H9 (cell line): ENCODE measurements around the gene TRAPPC2L. TPM values are rescaled to one million over a fixed set of nuclear protein-coding genes. Genes with fewer than 3 reads are reported as not detected.
"Not testable (repeated sequence)": the region's sequence is repeated elsewhere in the genome, so short reads cannot be mapped to it uniquely, and the experiment has no call there.

Experiments
- DNase-seq: peaks from one replicate; pipeline ENCODE4 v3.0.0-alpha.2; 2017
- H2AFZ ChIP-seq: one replicate; pipeline ENCODE4 v1.6.1; 2013; ENCODE audit warnings: mild to moderate bottlenecking, low read length, control low read depth, moderate library complexity
- H2AK5ac ChIP-seq: 2 replicates; pipeline ENCODE4 v1.6.1; 2013; ENCODE audit warnings: low read length, control low read depth, mixed read lengths; ENCODE audit not compliant: insufficient read length
- H2BK120ac ChIP-seq: one replicate; pipeline ENCODE4 v1.6.1; 2013; ENCODE audit warnings: low read depth, mild to moderate bottlenecking, low read length, control low read depth, inconsistent platforms; ENCODE audit not compliant: poor library complexity, severe bottlenecking
- H2BK12ac ChIP-seq: 2 replicates; pipeline ENCODE4 v1.6.1; 2013; ENCODE audit warnings: low read length, control low read depth, mixed read lengths, low read depth; ENCODE audit not compliant: insufficient read length
- H2BK15ac ChIP-seq: 2 replicates; pipeline ENCODE4 v1.6.1; 2013; ENCODE audit warnings: low read depth, low read length, control low read depth
- H2BK20ac ChIP-seq: one replicate; pipeline ENCODE4 v1.6.1; 2013; ENCODE audit warnings: low read depth, mild to moderate bottlenecking, low read length, control low read depth, inconsistent platforms; ENCODE audit not compliant: poor library complexity, severe bottlenecking
- H2BK5ac ChIP-seq: 2 replicates; pipeline ENCODE4 v1.6.1; 2013; ENCODE audit warnings: low read length, control low read depth, mixed read lengths; ENCODE audit not compliant: insufficient read length
- H3K14ac ChIP-seq: 2 replicates; pipeline ENCODE4 v1.6.1; 2013; ENCODE audit warnings: low read length, control low read depth; ENCODE audit not compliant: insufficient read depth
- H3K18ac ChIP-seq: 2 replicates; pipeline ENCODE4 v1.6.1; 2013; ENCODE audit warnings: low read depth, mild to moderate bottlenecking, mixed read lengths, low read length, control low read depth; ENCODE audit not compliant: insufficient read length
- H3K23ac ChIP-seq: 2 replicates; pipeline ENCODE4 v1.6.1; 2013; ENCODE audit warnings: low read length, control low read depth, mixed read lengths, low read depth; ENCODE audit not compliant: insufficient read length
- H3K23me2 ChIP-seq: 2 replicates; pipeline ENCODE4 v1.6.1; 2013; ENCODE audit warnings: low read depth, mild to moderate bottlenecking, mixed read lengths, low read length, control low read depth; ENCODE audit not compliant: insufficient read length, poor library complexity, severe bottlenecking
- H3K27ac ChIP-seq: 2 replicates; pipeline ENCODE4 v1.5.1; 2013; ENCODE audit warnings: low read length, control low read depth, mixed read lengths, low read depth; ENCODE audit not compliant: insufficient read length
- H3K27me3 ChIP-seq: 2 replicates; pipeline ENCODE4 v1.6.1; 2013; ENCODE audit warnings: low read length, control low read depth, inconsistent platforms; ENCODE audit not compliant: insufficient read depth
- H3K4ac ChIP-seq: 2 replicates; pipeline ENCODE4 v1.6.1; 2013; ENCODE audit warnings: low read depth, mild to moderate bottlenecking, control low read depth, inconsistent platforms, low read length, moderate library complexity
- H3K4me1 ChIP-seq: 2 replicates; pipeline ENCODE4 v1.6.1; 2013; ENCODE audit warnings: low read length, control low read depth, inconsistent platforms; ENCODE audit not compliant: insufficient read depth
- H3K4me2 ChIP-seq: 2 replicates; pipeline ENCODE4 v1.6.1; 2013; ENCODE audit warnings: low read length, control low read depth, mixed read lengths; ENCODE audit not compliant: insufficient read length, insufficient read depth
- H3K56ac ChIP-seq: 2 replicates; pipeline ENCODE4 v1.6.1; 2013; ENCODE audit warnings: low read depth, mild to moderate bottlenecking, mixed read lengths, low read length, control low read depth; ENCODE audit not compliant: insufficient read length
- H3K79me1 ChIP-seq: 2 replicates; pipeline ENCODE4 v1.6.1; 2013; ENCODE audit warnings: low read depth, mild to moderate bottlenecking, moderate library complexity, low read length, control low read depth, inconsistent platforms; ENCODE audit not compliant: insufficient read depth, poor library complexity, severe bottlenecking
- H3K79me2 ChIP-seq: 2 replicates; pipeline ENCODE4 v1.6.1; 2013; ENCODE audit warnings: low read length, control low read depth, inconsistent platforms; ENCODE audit not compliant: insufficient read depth
- H3K9ac ChIP-seq: 2 replicates; pipeline ENCODE4 v1.6.1; 2013; ENCODE audit warnings: low read length, control low read depth, mixed read lengths; ENCODE audit not compliant: insufficient read length; ENCODE audit errors: extremely low read depth
- H3K9me3 ChIP-seq: one replicate; pipeline ENCODE4 v1.6.1; 2013; ENCODE audit warnings: low read depth, low read length, inconsistent platforms; ENCODE audit not compliant: control insufficient read depth
- H3T11ph ChIP-seq: one replicate; pipeline ENCODE4 v1.6.1; 2013; ENCODE audit warnings: mild to moderate bottlenecking, low read length, control low read depth, inconsistent platforms
- H4K20me1 ChIP-seq: one replicate; pipeline ENCODE4 v1.6.1; 2013; ENCODE audit not compliant: control insufficient read depth, insufficient read length, insufficient read depth
- H4K5ac ChIP-seq: 2 replicates; pipeline ENCODE4 v1.6.1; 2013; ENCODE audit warnings: low read depth, mild to moderate bottlenecking, mixed read lengths, low read length, control low read depth; ENCODE audit not compliant: insufficient read length
- H4K8ac ChIP-seq: replicated peaks from 2 replicates; pipeline ENCODE4 v1.6.1; 2013; ENCODE audit warnings: low read length, control low read depth, mixed read lengths, low read depth; ENCODE audit not compliant: insufficient read length
- H4K91ac ChIP-seq: 2 replicates; pipeline ENCODE4 v1.6.1; 2013; ENCODE audit warnings: low read depth, mild to moderate bottlenecking, moderate library complexity, mixed read lengths, low read length, control low read depth; ENCODE audit not compliant: insufficient read length
- H3K27ac Mint-ChIP-seq, 3 experiments: 2 replicates in 2 of 3; 3 replicates in 1 of 3; pipeline ENCODE4 v1.8.0; 2020 to 2021; ENCODE audit warnings: mixed read lengths in 3 of 3, mild to moderate bottlenecking in 1 of 3, moderate library complexity in 1 of 3
- H3K27me3 Mint-ChIP-seq: 2 replicates; pipeline ENCODE4 v1.8.0; 2021; ENCODE audit warnings: low read depth, mild to moderate bottlenecking, moderate library complexity, mixed read lengths
- H3K36me3 Mint-ChIP-seq, 3 experiments: 2 replicates in 2 of 3; 3 replicates in 1 of 3; pipeline ENCODE4 v1.8.0; 2020 to 2021; ENCODE audit warnings: low read depth in 3 of 3, mixed read lengths in 3 of 3; ENCODE audit not compliant: insufficient read depth in 1 of 3
- H3K4me1 Mint-ChIP-seq, 2 experiments: 2 replicates each; pipeline ENCODE4 v1.8.0; 2020; ENCODE audit warnings: mixed read lengths in 2 of 2
- H3K4me3 Mint-ChIP-seq, 2 experiments: 2 replicates in 1 of 2; 3 replicates in 1 of 2; pipeline ENCODE4 v1.8.0; 2020 to 2021; ENCODE audit warnings: mild to moderate bottlenecking in 2 of 2, mixed read lengths in 2 of 2, moderate library complexity in 1 of 2
- H3K9me3 Mint-ChIP-seq, 2 experiments: 2 replicates in 1 of 2; 3 replicates in 1 of 2; pipeline ENCODE4 v1.8.0; 2020; ENCODE audit warnings: mild to moderate bottlenecking in 2 of 2, mixed read lengths in 2 of 2, moderate library complexity in 1 of 2
- CTCF ChIP-seq: fragments of 200-600 bp; sonication (generic); conservative IDR thresholded peaks from 3 replicates; pipeline ENCODE4 v1.8.0; 2021; ENCODE audit warnings: antibody characterized with exemption, mild to moderate bottlenecking
- WGBS: extraction: QIAGEN DNeasy Blood & Tissue Kit; methylation state at CpG from one replicate; pipeline ENCODE4 v1.1.7; 2013; ENCODE audit warnings: missing lambda C conversion rate, low lambda C conversion rate, mixed read lengths; ENCODE audit not compliant: insufficient read length; ENCODE audit errors: extremely low coverage; 5-methylcytosine and 5-hydroxymethylcytosine counted together
- total RNA-seq: library from RNA; stranded (reverse); gene quantifications from 2 replicates; pipeline ENCODE4 v1.2.1, GENCODE V29; 2021

TRAPPC2L gene
- total RNA-seq, 1 experiment from 2014 or later, result 90.3 TPM

GRCh38 chr16:88893127-88893968, 36.4 kb downstream of the TRAPPC2L start:
- Histone ChIP-seq H3K14ac (no peak overlapping the region), H4K20me1 (no peaks in the 10 kb centered on the region), H3K4me1 (no peaks in the 10 kb centered on the region), H4K5ac (no peak overlapping the region), H2AK5ac (no peak overlapping the region), H2BK12ac (no peak overlapping the region), H3K56ac (no peak overlapping the region), H3K4ac (no peak overlapping the region), H2BK15ac (no peak overlapping the region), H3K9me3 (no peaks in the 10 kb centered on the region), H3K79me1 (no peaks in the 10 kb centered on the region), H3K23me2 (no peaks in the 10 kb centered on the region), H3K23ac (no peak overlapping the region), H3K79me2 (no peaks in the 10 kb centered on the region), H3K18ac (no peak overlapping the region), H3K4me2 (no peak overlapping the region), H2BK120ac (no peak overlapping the region), H4K8ac (no peak overlapping the region), H4K91ac (no peak overlapping the region), H3K27ac (no peak overlapping the region), H3T11ph (no peak overlapping the region), H3K9ac (no peak overlapping the region), H2BK5ac (no peak overlapping the region), H3K27me3 (no peaks in the 10 kb centered on the region), H2AFZ (no peak overlapping the region), H2BK20ac (no peak overlapping the region)
- Mint-ChIP-seq H3K4me3 (no peak overlapping the region), H3K27me3 (peaks cover 7% of the 10 kb centered on the region), H3K4me1 (no peaks in the 10 kb centered on the region), H3K9me3 (peaks cover 0 to 8% of the 10 kb centered on the region in 2 experiments; a peak in 4 of 5 replicates), H3K36me3 (no peaks in the 10 kb centered on the region), H3K27ac (no peak overlapping the region)
- no CpG with 5 or more reads among the region's 19 CpGs for WGBS
- DNase-seq, result no peak
- TF ChIP-seq CTCF, result no peak

GRCh38 chr16:88894266-88894665, 37.3 kb downstream of the TRAPPC2L start:
- not testable (repeated sequence) for H3K4me2 ChIP-seq, H4K91ac ChIP-seq, H3K23ac ChIP-seq, H3K23me2 ChIP-seq, H3K9me3 ChIP-seq, H2AK5ac ChIP-seq, H3K14ac ChIP-seq, H3T11ph ChIP-seq, H4K8ac ChIP-seq, H2BK120ac ChIP-seq, H3K27me3 ChIP-seq, H3K79me2 ChIP-seq, H3K4me1 ChIP-seq, H3K27ac Mint-ChIP-seq, H2BK5ac ChIP-seq, H3K4ac ChIP-seq, DNase-seq, H2AFZ ChIP-seq, H3K27me3 Mint-ChIP-seq, H3K18ac ChIP-seq, H3K56ac ChIP-seq, H4K5ac ChIP-seq, H3K36me3 Mint-ChIP-seq, H3K9me3 Mint-ChIP-seq, H3K79me1 ChIP-seq, H4K20me1 ChIP-seq, H2BK20ac ChIP-seq, H3K4me3 Mint-ChIP-seq, H2BK12ac ChIP-seq, H3K27ac ChIP-seq, H2BK15ac ChIP-seq, H3K4me1 Mint-ChIP-seq, H3K9ac ChIP-seq
- no CpG with 5 or more reads among the region's 6 CpGs for WGBS
